Transverse colon (tissue), 4 donors: ENCODE data around the gene TOB1. TPM values are rescaled to one million over a fixed set of nuclear protein-coding genes. Genes with fewer than 3 reads are reported as not detected.
A peak's percentile ranks its signal among the peaks of the same experiment; 100 is the strongest.

Experiments used
- DNase-seq: peaks from one replicate; pipeline ENCODE4 v3.0.0-alpha.2; 2019
- H3K27ac ChIP-seq, 4 donors: fragments of 200-600 bp; sonication (generic); 2 replicates each; pipeline ENCODE4 v1.5.1; 2016 to 2018; ENCODE audit warnings: inconsistent platforms in 4 of 4
- H3K27me3 ChIP-seq: fragments of 200-600 bp; sonication (generic); 2 replicates; pipeline ENCODE4 v1.5.1; 2017; ENCODE audit warnings: inconsistent platforms
- H3K36me3 ChIP-seq, 4 donors: fragments of 200-600 bp; sonication (generic); 2 replicates each; pipeline ENCODE4 v1.5.1; 2017 to 2019; ENCODE audit warnings: inconsistent platforms in 4 of 4
- H3K4me1 ChIP-seq, 4 donors: fragments of 200-600 bp; sonication (generic); 2 replicates each; pipeline ENCODE4 v1.5.1; 2017 to 2020; ENCODE audit warnings: inconsistent platforms in 4 of 4
- H3K4me3 ChIP-seq, 4 donors: fragments of 200-600 bp; sonication (generic); 1 replicate in 1 of 4; 2 replicates in 3 of 4; pipeline versions ENCODE4 v1.5.1 to v1.6.1; 2017 to 2019; ENCODE audit warnings: inconsistent platforms in 4 of 4
- H3K9me3 ChIP-seq, 2 donors: fragments of 200-600 bp; sonication (generic); 2 replicates each; pipeline ENCODE4 v1.5.1; 2017 to 2019; ENCODE audit warnings: inconsistent platforms in 2 of 2
- EP300 ChIP-seq: sonication (generic); formaldehyde crosslinking; IDR thresholded peaks from one replicate; pipeline ENCODE4 v1.6.1; 2017; ENCODE audit warnings: antibody characterized with exemption, low read depth
- POLR2A ChIP-seq: fragments of 450-650 bp; IDR thresholded peaks from one replicate; pipeline ENCODE4 v1.6.1; 2016; ENCODE audit warnings: antibody characterized with exemption, mild to moderate bottlenecking, moderate library complexity
- POLR2AphosphoS5 ChIP-seq, 3 donors: sonication (generic); formaldehyde crosslinking; IDR thresholded peaks; one replicate each; pipeline ENCODE4 v1.6.1; 2016; ENCODE audit warnings: antibody characterized with exemption in 3 of 3
- WGBS, 2 donors: methylation state at CpG; one replicate each; pipeline ENCODE4 v1.1.5; 2018; ENCODE audit warnings: low coverage in 1 of 2; 5-methylcytosine and 5-hydroxymethylcytosine counted together
- in situ Hi-C, 4 donors: fragments of 200-750 bp; cut with MboI; loops; one replicate each; pipeline versions ENCODE4 v1.15.0 to v1.15.1; 2017; ENCODE audit warnings: low sequenced_read_pairs in 3 of 4, low pct_ligation_motif_present in 1 of 4, low pct_unique_long_range_greater_than_20kb in 1 of 4
- intact Hi-C: fragments of 100-400 bp; cut with DNase I; formaldehyde crosslinking; loops from one replicate; pipeline ENCODE4 v1.15.1; 2023; ENCODE audit warnings: low total_unique reads
- total RNA-seq, 4 donors: library from RNA; depleted of rRNA; stranded (reverse); fragments of >200 nt; gene quantifications; one replicate each; pipeline ENCODE4 v1.1.0, GENCODE V29; 2016
- TF ChIP-seq, protein P1 (sequence below), 5 experiments: fragments of 200-600 bp in 3 of 5; fragments of 450-650 bp in 2 of 5; sonication (generic) in 3 of 5; IDR thresholded peaks; 1 replicate in 2 of 5; 2 replicates in 3 of 5; pipeline ENCODE4 v1.5.1; 2016 to 2017; ENCODE audit warnings: antibody characterized with exemption in 5 of 5, inconsistent platforms in 3 of 5, mild to moderate bottlenecking in 2 of 5, moderate library complexity in 1 of 5

The TOB1 gene
- total RNA-seq, 4 donors from 2014 or later, result 69.1 to 88.3 (median 75.5) TPM

DNA sequence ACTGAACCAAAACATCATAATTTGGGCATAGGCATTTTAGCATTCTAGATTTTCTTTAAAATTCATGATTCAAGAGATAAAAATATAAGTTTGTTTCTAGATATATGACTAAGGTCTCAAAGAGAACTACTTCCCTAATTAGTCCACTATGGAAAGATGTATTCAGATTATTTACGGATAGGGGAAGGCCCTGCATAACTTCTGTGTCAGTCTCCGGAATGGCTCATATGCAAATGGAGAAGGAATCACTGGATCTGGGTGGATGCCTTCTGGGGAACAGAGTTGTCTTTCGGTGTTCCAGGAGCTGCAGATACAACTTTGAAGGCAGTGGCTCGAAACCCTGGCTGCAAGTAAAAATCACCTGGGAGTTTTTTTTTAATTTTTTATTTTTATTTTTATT lies 47.9 kb downstream of the TOB1 start:
- Histone ChIP-seq H3K27ac (no peak overlapping the region), H3K4me3 (no peak overlapping the region), H3K4me1 (peaks cover 0 to 5% (median 0%) of the 10 kb centered on the region in 4 donors), H3K36me3 (no peaks in the 10 kb centered on the region), H3K27me3 (no peaks in the 10 kb centered on the region), H3K9me3 (no peaks in the 10 kb centered on the region)
- intact Hi-C loops, result no loop called here
- 84 to 92% methylated on average over 4 of the region's 4 CpGs for WGBS, 2 donors
- in situ Hi-C loops, result no loop called here
- TF ChIP-seq, protein P1, sequence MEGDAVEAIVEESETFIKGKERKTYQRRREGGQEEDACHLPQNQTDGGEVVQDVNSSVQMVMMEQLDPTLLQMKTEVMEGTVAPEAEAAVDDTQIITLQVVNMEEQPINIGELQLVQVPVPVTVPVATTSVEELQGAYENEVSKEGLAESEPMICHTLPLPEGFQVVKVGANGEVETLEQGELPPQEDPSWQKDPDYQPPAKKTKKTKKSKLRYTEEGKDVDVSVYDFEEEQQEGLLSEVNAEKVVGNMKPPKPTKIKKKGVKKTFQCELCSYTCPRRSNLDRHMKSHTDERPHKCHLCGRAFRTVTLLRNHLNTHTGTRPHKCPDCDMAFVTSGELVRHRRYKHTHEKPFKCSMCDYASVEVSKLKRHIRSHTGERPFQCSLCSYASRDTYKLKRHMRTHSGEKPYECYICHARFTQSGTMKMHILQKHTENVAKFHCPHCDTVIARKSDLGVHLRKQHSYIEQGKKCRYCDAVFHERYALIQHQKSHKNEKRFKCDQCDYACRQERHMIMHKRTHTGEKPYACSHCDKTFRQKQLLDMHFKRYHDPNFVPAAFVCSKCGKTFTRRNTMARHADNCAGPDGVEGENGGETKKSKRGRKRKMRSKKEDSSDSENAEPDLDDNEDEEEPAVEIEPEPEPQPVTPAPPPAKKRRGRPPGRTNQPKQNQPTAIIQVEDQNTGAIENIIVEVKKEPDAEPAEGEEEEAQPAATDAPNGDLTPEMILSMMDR (IDR thresholded peaks at IDR 0.05), result no peak
- no peak for TF ChIP-seq EP300
- no peak for TF ChIP-seq POLR2AphosphoS5 (IDR thresholded peaks at IDR 0.05)
- TF ChIP-seq POLR2A, result no peak
- DNase-seq, result no peak

GRCh38 chr17:50817838-50818237 lies 48.3 kb downstream of the TOB1 start:
- in situ Hi-C loops (no loop called here), intact Hi-C loops (no loop called here)
- peaks cover 0 to 5% (median 0%) of the 10 kb centered on the region in 4 donors for H3K4me1 ChIP-seq
- H3K36me3 ChIP-seq, result no peaks in the 10 kb centered on the region
- no peak overlapping the region for H3K4me3 ChIP-seq
- no peaks in the 10 kb centered on the region for H3K9me3 ChIP-seq
- TF ChIP-seq, protein P1 (IDR thresholded peaks at IDR 0.05), result no peak
- no peak for TF ChIP-seq POLR2A
- no peak for TF ChIP-seq EP300
- TF ChIP-seq POLR2AphosphoS5 (IDR thresholded peaks at IDR 0.05), result no peak
- DNase-seq, result no peak
- no peak overlapping the region for H3K27ac ChIP-seq
- H3K27me3 ChIP-seq, result no peaks in the 10 kb centered on the region
- 60 to 69% methylated on average over 7 of the region's 7 CpGs for WGBS, 2 donors

DNA sequence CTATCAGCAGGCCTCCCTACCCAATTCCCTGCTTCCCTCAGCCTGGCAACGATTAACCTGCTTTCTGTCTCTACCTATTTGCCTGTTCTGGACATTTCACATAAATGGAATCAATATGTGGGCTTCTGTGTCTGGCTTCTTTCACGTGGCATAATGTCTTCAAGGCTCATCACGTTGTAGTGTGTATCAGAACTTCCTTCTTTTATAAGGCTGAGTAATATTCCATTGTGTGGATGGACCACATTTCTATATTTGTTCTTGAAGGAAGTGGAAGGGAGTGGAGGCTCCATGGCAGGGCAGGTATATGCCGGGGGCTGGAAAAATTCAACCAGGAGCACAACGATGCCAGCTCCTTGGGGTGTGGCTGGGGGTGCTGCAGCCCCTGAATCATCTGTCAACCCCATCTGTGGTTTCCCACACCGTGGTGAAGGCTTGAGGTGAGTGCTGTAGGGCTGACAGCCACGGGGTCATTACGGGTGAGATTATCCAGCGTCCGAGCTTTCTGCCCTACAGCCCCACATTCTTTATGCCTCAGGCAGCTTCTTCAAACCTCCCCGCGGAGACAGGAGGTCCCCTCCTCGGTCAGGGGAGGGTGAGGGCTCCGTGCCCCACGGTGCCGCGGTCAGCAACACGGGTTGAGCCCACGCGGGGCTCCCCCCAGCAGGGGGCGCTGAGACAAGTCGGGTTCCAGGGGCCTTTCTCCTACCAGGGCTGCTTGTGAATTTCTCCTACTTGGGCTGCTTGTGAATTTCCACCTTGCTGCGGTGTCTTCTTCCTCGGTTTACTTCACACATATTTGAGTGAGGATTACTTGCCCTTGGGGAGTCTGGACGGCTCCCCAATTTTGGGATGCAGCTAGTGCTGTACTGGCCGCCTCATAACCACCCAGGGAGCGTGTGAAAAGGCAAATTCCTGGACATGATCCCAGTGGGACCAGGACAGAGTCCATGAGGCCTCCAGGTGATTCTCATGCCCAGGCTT lies 49.1 kb downstream of the TOB1 start:
- DNase-seq, result peak; percentile 55
- 22% methylated on average over 27 of the region's 27 CpGs; no CpG with 5 or more reads in 1 of the 2 donors for WGBS, 2 donors
- Histone ChIP-seq H3K27ac (no peak overlapping the region), H3K9me3 (no peaks in the 10 kb centered on the region), H3K4me3 (no peak overlapping the region), H3K36me3 (no peaks in the 10 kb centered on the region), H3K27me3 (no peaks in the 10 kb centered on the region), H3K4me1 (peaks cover 0 to 5% (median 0%) of the 10 kb centered on the region in 4 donors)
- in situ Hi-C loops, result no loop called here
- intact Hi-C loops, result no loop called here
- TF ChIP-seq POLR2AphosphoS5 (IDR thresholded peaks at IDR 0.05) (no peak), POLR2A (no peak)
- TF ChIP-seq, protein P1 (IDR thresholded peaks at IDR 0.05), result peak; percentile 54 to 77 (median 75)

DNA sequence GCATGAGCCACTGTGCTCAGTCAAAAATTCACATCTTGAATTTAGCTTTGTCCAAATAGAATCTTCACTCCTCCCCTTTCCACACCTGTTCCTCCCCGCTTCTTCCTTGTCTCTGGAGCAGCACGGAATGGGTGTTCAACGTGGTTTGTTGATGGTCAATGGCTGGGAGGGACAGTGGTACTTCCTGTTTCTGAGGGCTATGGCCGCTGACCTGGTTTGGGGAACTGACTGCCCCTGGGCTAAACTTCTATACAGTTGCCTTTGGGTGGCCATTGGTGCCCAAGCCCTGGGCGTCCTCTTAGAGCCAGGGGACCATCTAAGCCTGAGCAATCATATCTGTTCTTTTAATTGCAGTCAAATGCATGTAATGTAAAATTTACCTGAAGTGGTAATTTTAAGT lies 49.9 kb downstream of the TOB1 start:
- TF ChIP-seq POLR2AphosphoS5 (IDR thresholded peaks at IDR 0.05) (no peak), POLR2A (no peak), EP300 (no peak)
- TF ChIP-seq, protein P1 (IDR thresholded peaks at IDR 0.05), result no peak
- in situ Hi-C loops (no loop called here), intact Hi-C loops (no loop called here)
- Histone ChIP-seq H3K36me3 (no peaks in the 10 kb centered on the region), H3K9me3 (no peaks in the 10 kb centered on the region), H3K27ac (no peak overlapping the region), H3K4me3 (no peak overlapping the region), H3K27me3 (no peaks in the 10 kb centered on the region), H3K4me1 (peaks cover 0 to 5% (median 0%) of the 10 kb centered on the region in 4 donors)
- no peak for DNase-seq
- WGBS, 2 donors, result 79% methylated on average over 5 of the region's 5 CpGs; no CpG with 5 or more reads in 1 of the 2 donors
